Neutrophil (primary cell): Measurements from ENCODE around the gene KLHL30.

Experiments
- H3K27ac ChIP-seq: fragments of 200-600 bp; sonication (generic); 2 replicates; pipeline ENCODE4 v1.5.1; 2016; ENCODE audit warnings: mild to moderate bottlenecking, moderate library complexity
- H3K27me3 ChIP-seq: fragments of 200-600 bp; sonication (generic); 2 replicates; pipeline ENCODE4 v1.6.0; 2016; ENCODE audit warnings: mild to moderate bottlenecking
- H3K36me3 ChIP-seq: fragments of 200-600 bp; sonication (generic); 2 replicates; pipeline ENCODE4 v1.5.1; 2017
- H3K4me1 ChIP-seq, 2 experiments: fragments of 200-600 bp in 1 of 2; sonication (generic) in 1 of 2; 1 replicate in 1 of 2; 2 replicates in 1 of 2; pipeline versions ENCODE4 v1.5.1 to v1.6.1; 2013 to 2016; ENCODE audit warnings: low read depth in 1 of 2, low read length in 1 of 2, mild to moderate bottlenecking in 1 of 2, moderate library complexity in 1 of 2; ENCODE audit not compliant: control insufficient read depth in 1 of 2, insufficient read depth in 1 of 2
- H3K4me3 ChIP-seq, 2 experiments: fragments of 200-600 bp in 1 of 2; sonication (generic) in 1 of 2; 1 replicate in 1 of 2; 2 replicates in 1 of 2; pipeline ENCODE4 v1.5.1; 2013 to 2016; ENCODE audit warnings: low read depth in 1 of 2, low read length in 1 of 2, mild to moderate bottlenecking in 1 of 2, moderate library complexity in 1 of 2
- H3K9me3 ChIP-seq: fragments of 200-600 bp; sonication (generic); 2 replicates; pipeline ENCODE4 v1.5.1; 2016
- TF ChIP-seq, protein P1 (sequence below): fragments of 200-600 bp; sonication (generic); IDR thresholded peaks from 2 replicates; pipeline ENCODE4 v1.5.1; 2016; ENCODE audit warnings: antibody characterized with exemption

KLHL30 gene

DNA sequence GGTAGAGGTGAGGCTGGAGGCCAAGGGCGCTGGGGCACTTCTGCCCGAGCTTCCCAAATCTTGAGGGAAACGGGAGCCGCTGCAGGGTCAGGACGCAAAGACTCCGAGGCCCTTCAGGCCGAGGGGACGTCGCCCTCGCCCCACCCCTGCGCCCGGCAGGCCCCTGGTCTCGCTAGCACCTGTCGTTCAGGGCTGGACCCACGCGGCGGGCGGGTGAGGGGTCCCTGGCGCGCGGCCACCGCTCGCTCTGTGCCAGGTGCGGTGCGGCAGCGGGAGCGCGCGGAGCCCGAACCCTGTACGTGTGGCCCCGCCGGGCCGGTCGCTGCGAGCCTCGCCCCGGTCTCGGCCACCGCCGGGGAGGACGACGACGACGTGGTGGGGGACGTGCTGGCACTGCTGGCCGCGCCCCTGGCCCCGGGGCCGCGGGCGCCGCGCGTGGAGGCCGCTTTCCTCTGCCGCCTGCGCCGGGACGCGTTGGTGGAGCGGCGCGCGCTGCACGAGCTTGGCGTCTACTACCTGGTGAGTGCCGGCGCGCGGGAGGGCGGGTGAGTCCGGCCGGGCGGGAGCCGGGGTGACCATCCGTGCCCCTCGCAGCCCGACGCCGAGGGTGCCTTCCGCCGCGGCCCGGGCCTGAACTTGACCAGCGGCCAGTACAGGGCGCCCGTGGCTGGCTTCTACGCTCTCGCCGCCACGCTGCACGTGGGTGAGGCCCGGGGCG, 25.2 kb downstream of the KLHL30 start:
- H3K27me3 ChIP-seq: peaks cover 72% of the 10 kb centered on the region

DNA sequence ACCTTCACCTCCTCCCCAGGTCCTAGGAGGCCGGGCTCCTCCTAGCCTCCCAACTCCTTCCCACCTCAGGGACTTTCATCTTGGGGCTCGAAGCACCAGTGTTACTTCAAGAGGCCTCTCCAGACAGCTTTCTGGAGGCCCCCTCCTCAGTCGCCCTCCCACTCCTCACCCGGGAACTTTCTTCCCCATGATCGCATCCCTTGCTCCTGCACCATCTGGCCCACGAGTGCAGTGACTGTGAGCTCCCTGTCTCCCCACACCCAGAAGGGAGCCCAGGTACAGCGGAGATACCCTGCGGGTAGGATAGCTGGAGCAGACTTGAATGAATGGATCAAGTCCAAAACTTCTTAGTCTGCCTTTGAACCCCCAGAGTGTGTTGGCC, 26.4 kb downstream of the KLHL30 start:
- no peaks in the 10 kb centered on the region for H3K9me3 ChIP-seq

More for the DNA sequence above, 25.2 kb downstream of the KLHL30 start:
- Histone ChIP-seq H3K27ac (no peak overlapping the region), H3K9me3 (no peaks in the 10 kb centered on the region), H3K36me3 (peaks cover 25% of the 10 kb centered on the region), H3K4me1 (peaks cover 2 to 10% of the 10 kb centered on the region in 2 experiments), H3K4me3 (no peak overlapping the region)
- TF ChIP-seq, protein P1, sequence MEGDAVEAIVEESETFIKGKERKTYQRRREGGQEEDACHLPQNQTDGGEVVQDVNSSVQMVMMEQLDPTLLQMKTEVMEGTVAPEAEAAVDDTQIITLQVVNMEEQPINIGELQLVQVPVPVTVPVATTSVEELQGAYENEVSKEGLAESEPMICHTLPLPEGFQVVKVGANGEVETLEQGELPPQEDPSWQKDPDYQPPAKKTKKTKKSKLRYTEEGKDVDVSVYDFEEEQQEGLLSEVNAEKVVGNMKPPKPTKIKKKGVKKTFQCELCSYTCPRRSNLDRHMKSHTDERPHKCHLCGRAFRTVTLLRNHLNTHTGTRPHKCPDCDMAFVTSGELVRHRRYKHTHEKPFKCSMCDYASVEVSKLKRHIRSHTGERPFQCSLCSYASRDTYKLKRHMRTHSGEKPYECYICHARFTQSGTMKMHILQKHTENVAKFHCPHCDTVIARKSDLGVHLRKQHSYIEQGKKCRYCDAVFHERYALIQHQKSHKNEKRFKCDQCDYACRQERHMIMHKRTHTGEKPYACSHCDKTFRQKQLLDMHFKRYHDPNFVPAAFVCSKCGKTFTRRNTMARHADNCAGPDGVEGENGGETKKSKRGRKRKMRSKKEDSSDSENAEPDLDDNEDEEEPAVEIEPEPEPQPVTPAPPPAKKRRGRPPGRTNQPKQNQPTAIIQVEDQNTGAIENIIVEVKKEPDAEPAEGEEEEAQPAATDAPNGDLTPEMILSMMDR: no peak

GRCh38 chr2:238165288-238165921, 26.9 kb downstream of the KLHL30 start:
- H3K4me3 ChIP-seq: no peak overlapping the region
- H3K9me3 ChIP-seq: no peaks in the 10 kb centered on the region
- H3K27me3 ChIP-seq: peaks cover 54% of the 10 kb centered on the region
- no peak overlapping the region for H3K27ac ChIP-seq
- H3K4me1 ChIP-seq: peaks cover 10 to 12% of the 10 kb centered on the region in 2 experiments
- H3K36me3 ChIP-seq: peaks cover 40% of the 10 kb centered on the region
- TF ChIP-seq, protein P1: no peak

More for the DNA sequence above, 26.4 kb downstream of the KLHL30 start:
- Histone ChIP-seq H3K4me1 (peaks cover 10 to 12% of the 10 kb centered on the region in 2 experiments), H3K4me3 (no peak overlapping the region), H3K27ac (no peak overlapping the region), H3K27me3 (peaks cover 59% of the 10 kb centered on the region), H3K36me3 (peaks cover 37% of the 10 kb centered on the region)
- TF ChIP-seq, protein P1: no peak

GRCh38 chr2:238166391-238167343, 28.2 kb downstream of the KLHL30 start:
- peaks cover 42% of the 10 kb centered on the region for H3K27me3 ChIP-seq
- peaks cover 10 to 12% of the 10 kb centered on the region in 2 experiments for H3K4me1 ChIP-seq
- H3K36me3 ChIP-seq: peaks cover 51% of the 10 kb centered on the region
- H3K4me3 ChIP-seq: no peak overlapping the region
- no peaks in the 10 kb centered on the region for H3K9me3 ChIP-seq
- H3K27ac ChIP-seq: no peak overlapping the region
- TF ChIP-seq, protein P1: no peak

GRCh38 chr2:238167344-238167715, 28.9 kb downstream of the KLHL30 start:
- Histone ChIP-seq H3K4me1 (peaks cover 10 to 12% of the 10 kb centered on the region in 2 experiments), H3K36me3 (peaks cover 57% of the 10 kb centered on the region), H3K4me3 (no peak overlapping the region), H3K27ac (no peak overlapping the region), H3K9me3 (no peaks in the 10 kb centered on the region), H3K27me3 (peaks cover 35% of the 10 kb centered on the region)
- TF ChIP-seq, protein P1: no peak
